K562 (cell line): ENCODE data around the gene EDARADD. TPM values are rescaled to one million over a fixed set of nuclear protein-coding genes. Genes with fewer than 3 reads are reported as not detected.

Experiments used
- ARHGAP35 ChIP-seq: fragments of 450-650 bp; IDR thresholded peaks from 2 replicates; pipeline ENCODE4 v1.6.1; 2018; ENCODE audit not compliant: partially characterized antibody
- CBX3 ChIP-seq, 2 experiments: IDR thresholded peaks; 1 replicate in 1 of 2; 2 replicates in 1 of 2; pipeline ENCODE4 v1.6.1; 2012; ENCODE audit warnings: inconsistent platforms in 2 of 2, low read length in 2 of 2, borderline replicate concordance in 1 of 2, control low read depth in 1 of 2
- ETS2 ChIP-seq: IDR thresholded peaks from 2 replicates; pipeline ENCODE4 v1.6.1; 2016; ENCODE audit warnings: borderline replicate concordance, missing genetic modification characterization, mild to moderate bottlenecking, moderate library complexity, missing compliant biosample characterization; ENCODE audit not compliant: poor library complexity, severe bottlenecking
- ILK ChIP-seq: fragments of 450-650 bp; IDR thresholded peaks from 2 replicates; pipeline ENCODE4 v1.6.1; 2016; ENCODE audit warnings: missing genetic modification characterization, low read depth, mild to moderate bottlenecking, missing compliant biosample characterization, moderate library complexity, borderline replicate concordance
- LCOR ChIP-seq: sonication (generic); formaldehyde crosslinking; IDR thresholded peaks from 2 replicates; pipeline ENCODE4 v1.8.0; 2022; ENCODE audit warnings: mild to moderate bottlenecking, missing genetic modification reagents
- MED1 ChIP-seq: sonication (generic); formaldehyde crosslinking; IDR thresholded peaks from 2 replicates; pipeline ENCODE4 v1.8.1; 2023; ENCODE audit warnings: missing genetic modification reagents, borderline replicate concordance
- NR3C1 ChIP-seq: sonication (generic); formaldehyde crosslinking; IDR thresholded peaks from 2 replicates; pipeline ENCODE4 v1.8.1; 2022; ENCODE audit warnings: missing genetic modification reagents
- SMAD1 ChIP-seq: fragments of 150-350 bp; IDR thresholded peaks from 2 replicates; pipeline ENCODE4 v1.6.1; 2014; ENCODE audit warnings: low read length, low read depth; ENCODE audit not compliant: partially characterized antibody
- SMARCA5 ChIP-seq: fragments of 450-650 bp; IDR thresholded peaks from 2 replicates; pipeline ENCODE4 v1.6.1; 2016
- SRSF1 ChIP-seq: fragments of 200-400 bp; formaldehyde crosslinking; IDR thresholded peaks from 2 replicates; pipeline ENCODE4 v1.6.1; 2017; ENCODE audit warnings: mild to moderate bottlenecking, low read depth, low read length, moderate library complexity
- TCF3 ChIP-seq: sonication (generic); formaldehyde crosslinking; IDR thresholded peaks from 2 replicates; pipeline ENCODE4 v1.4.0; 2020; ENCODE audit warnings: mild to moderate bottlenecking, missing genetic modification reagents
- ZFX ChIP-seq: sonication (generic); formaldehyde crosslinking; IDR thresholded peaks from 2 replicates; pipeline ENCODE4 v1.8.0; 2022; ENCODE audit warnings: mild to moderate bottlenecking, missing genetic modification reagents, moderate library complexity
- ZNF134 ChIP-seq: fragments of 250-450 bp; sonication (Bioruptor Pico); conservative IDR thresholded peaks from 2 replicates; pipeline ENCODE4 v1.4.0; 2020
- polyA plus RNA-seq, 8 experiments: library from polyadenylated mRNA; depleted of rRNA in 4 of 8; stranded (reverse) in 5 of 8; unstranded in 3 of 8; fragments of >200 nt; fragmentation: Nextera tagmentation in 2 of 8; fragmentation: Illumina TruSeq in 1 of 8; extraction: Ambion mirVana in 2 of 8; extraction: Trizol in 1 of 8; gene quantifications; 2 replicates each; pipeline versions ENCODE4 v1.2.1 to v1.2.3, GENCODE V29; 2011 to 2014; ENCODE audit warnings: inconsistent platforms in 1 of 8, missing spikeins in 1 of 8
- total RNA-seq, 7 experiments: library from RNA; depleted of rRNA in 6 of 7; stranded (reverse); fragments of >200 nt in 6 of 7; fragmentation: Illumina TruSeq in 2 of 7; extraction: Trizol in 2 of 7; gene quantifications; 2 replicates each; pipeline versions ENCODE4 v1.2.1 to v1.2.3, GENCODE V29; 2011 to 2021; ENCODE audit warnings: low replicate concordance in 1 of 7
- TF ChIP-seq, protein P1 (sequence below): fragments of 450-650 bp; formaldehyde crosslinking; IDR thresholded peaks from 2 replicates; pipeline ENCODE4 v1.4.0; 2020; ENCODE audit warnings: mild to moderate bottlenecking, moderate library complexity
- TF ChIP-seq, protein P2 (sequence below), 2 experiments: fragments of 450-650 bp; IDR thresholded peaks; 2 replicates each; pipeline ENCODE4 v1.6.1; 2016
- TF ChIP-seq, protein P3 (sequence below): fragments of 250-450 bp; sonication (Bioruptor Pico); IDR thresholded peaks from 2 replicates; pipeline ENCODE4 v1.4.0; 2020; ENCODE audit warnings: mild to moderate bottlenecking, moderate library complexity, borderline replicate concordance
- TF ChIP-seq, protein P4 (sequence below): fragments of 250-450 bp; sonication (Bioruptor Pico); IDR thresholded peaks from 2 replicates; pipeline ENCODE4 v1.8.0; 2022; ENCODE audit warnings: moderate library complexity, mild to moderate bottlenecking, inconsistent platforms

The EDARADD gene
- total and polyA plus RNA-seq, 9 of the 15 experiments (the other 6 are each of a cell fraction or from before 2014, with no cell fraction given): 0.46 to 32.4 (median 20.6) TPM

DNA sequence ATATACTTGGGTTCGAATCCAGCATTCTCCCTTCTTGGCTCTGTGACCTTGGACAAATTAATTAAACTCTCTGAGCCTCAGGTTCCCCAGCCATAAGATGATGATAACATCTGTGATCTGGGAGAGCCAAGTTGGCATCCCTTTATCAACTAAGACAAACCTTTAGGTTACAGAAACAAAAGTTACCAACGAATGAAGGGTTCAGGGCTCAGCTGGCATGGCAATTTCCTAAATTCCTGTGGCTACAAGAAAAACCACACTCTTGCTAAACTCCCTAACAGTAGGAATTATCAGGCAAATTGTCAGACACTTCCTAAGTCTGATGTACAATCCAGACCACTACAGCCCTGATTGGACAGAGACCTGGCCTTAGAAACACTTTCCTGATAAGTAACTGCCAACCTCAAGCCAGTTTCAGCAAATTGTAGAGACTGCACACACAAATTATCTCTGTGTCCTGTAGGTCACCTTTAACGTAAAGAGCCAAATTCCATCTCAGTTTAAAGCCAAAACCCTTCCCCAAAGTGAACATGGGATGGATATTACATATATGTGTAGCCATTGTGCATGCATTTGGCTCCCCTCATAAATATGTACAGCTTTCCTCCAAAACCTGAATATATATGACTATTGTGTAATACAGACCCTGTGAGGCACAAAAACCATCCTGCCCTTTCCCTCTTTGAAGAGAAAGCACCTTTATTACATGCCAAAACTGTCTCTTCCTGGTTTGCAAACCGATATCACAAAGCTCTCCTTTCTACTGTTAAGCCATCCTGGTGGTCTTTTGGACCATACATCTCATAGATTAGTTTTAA lies 39.5 kb upstream of the EDARADD start (continued):
- TF ChIP-seq SMAD1 (no peak), ZFX (CRISPR knock-in tag) (no peak), ETS2 (no peak), NR3C1 (CRISPR knock-in tag) (no peak), SMARCA5 (no peak), ZNF134 (no peak), MED1 (CRISPR knock-in tag) (no peak), ARHGAP35 (no peak), LCOR (CRISPR knock-in tag) (peak; percentile 30; the same call in 1 of the 2 replicates), ILK (no peak), SRSF1 (no peak), TCF3 (CRISPR knock-in tag) (peak; percentile 29; the same call in 1 of the 2 replicates), CBX3 (IDR thresholded peaks at IDR 0.05; ENCODE audit: borderline replicate concordance in 1 of 2, low read length in 2 of 2) (no peak)
- TF ChIP-seq, protein P1, sequence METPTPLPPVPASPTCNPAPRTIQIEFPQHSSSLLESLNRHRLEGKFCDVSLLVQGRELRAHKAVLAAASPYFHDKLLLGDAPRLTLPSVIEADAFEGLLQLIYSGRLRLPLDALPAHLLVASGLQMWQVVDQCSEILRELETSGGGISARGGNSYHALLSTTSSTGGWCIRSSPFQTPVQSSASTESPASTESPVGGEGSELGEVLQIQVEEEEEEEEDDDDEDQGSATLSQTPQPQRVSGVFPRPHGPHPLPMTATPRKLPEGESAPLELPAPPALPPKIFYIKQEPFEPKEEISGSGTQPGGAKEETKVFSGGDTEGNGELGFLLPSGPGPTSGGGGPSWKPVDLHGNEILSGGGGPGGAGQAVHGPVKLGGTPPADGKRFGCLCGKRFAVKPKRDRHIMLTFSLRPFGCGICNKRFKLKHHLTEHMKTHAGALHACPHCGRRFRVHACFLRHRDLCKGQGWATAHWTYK: no peak
- TF ChIP-seq, protein P2, sequence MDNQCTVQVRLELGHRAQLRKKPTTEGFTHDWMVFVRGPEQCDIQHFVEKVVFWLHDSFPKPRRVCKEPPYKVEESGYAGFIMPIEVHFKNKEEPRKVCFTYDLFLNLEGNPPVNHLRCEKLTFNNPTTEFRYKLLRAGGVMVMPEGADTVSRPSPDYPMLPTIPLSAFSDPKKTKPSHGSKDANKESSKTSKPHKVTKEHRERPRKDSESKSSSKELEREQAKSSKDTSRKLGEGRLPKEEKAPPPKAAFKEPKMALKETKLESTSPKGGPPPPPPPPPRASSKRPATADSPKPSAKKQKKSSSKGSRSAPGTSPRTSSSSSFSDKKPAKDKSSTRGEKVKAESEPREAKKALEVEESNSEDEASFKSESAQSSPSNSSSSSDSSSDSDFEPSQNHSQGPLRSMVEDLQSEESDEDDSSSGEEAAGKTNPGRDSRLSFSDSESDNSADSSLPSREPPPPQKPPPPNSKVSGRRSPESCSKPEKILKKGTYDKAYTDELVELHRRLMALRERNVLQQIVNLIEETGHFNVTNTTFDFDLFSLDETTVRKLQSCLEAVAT (IDR thresholded peaks at IDR 0.05): peak in 1 of 2 experiments; percentile 70; a peak in 2 of 4 replicates
- TF ChIP-seq, protein P3, sequence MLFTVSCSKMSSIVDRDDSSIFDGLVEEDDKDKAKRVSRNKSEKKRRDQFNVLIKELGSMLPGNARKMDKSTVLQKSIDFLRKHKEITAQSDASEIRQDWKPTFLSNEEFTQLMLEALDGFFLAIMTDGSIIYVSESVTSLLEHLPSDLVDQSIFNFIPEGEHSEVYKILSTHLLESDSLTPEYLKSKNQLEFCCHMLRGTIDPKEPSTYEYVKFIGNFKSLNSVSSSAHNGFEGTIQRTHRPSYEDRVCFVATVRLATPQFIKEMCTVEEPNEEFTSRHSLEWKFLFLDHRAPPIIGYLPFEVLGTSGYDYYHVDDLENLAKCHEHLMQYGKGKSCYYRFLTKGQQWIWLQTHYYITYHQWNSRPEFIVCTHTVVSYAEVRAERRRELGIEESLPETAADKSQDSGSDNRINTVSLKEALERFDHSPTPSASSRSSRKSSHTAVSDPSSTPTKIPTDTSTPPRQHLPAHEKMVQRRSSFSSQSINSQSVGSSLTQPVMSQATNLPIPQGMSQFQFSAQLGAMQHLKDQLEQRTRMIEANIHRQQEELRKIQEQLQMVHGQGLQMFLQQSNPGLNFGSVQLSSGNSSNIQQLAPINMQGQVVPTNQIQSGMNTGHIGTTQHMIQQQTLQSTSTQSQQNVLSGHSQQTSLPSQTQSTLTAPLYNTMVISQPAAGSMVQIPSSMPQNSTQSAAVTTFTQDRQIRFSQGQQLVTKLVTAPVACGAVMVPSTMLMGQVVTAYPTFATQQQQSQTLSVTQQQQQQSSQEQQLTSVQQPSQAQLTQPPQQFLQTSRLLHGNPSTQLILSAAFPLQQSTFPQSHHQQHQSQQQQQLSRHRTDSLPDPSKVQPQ (CRISPR knock-in tag): no peak
- TF ChIP-seq, protein P4, sequence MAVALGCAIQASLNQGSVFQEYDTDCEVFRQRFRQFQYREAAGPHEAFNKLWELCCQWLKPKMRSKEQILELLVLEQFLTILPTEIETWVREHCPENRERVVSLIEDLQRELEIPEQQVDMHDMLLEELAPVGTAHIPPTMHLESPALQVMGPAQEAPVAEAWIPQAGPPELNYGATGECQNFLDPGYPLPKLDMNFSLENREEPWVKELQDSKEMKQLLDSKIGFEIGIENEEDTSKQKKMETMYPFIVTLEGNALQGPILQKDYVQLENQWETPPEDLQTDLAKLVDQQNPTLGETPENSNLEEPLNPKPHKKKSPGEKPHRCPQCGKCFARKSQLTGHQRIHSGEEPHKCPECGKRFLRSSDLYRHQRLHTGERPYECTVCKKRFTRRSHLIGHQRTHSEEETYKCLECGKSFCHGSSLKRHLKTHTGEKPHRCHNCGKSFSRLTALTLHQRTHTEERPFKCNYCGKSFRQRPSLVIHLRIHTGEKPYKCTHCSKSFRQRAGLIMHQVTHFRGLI (CRISPR knock-in tag): no peak
